ENCODE measurements around the gene ACBD6. TPM values are rescaled to one million over a fixed set of nuclear protein-coding genes. Genes with fewer than 3 reads are reported as not detected.

Gene ACBD6
- total and polyA plus RNA-seq, 10 of the 15 experiments (the other 5 are each of a cell fraction or from before 2014, with no cell fraction given), result 15.0 to 67.3 (median 55.0) TPM

DNA sequence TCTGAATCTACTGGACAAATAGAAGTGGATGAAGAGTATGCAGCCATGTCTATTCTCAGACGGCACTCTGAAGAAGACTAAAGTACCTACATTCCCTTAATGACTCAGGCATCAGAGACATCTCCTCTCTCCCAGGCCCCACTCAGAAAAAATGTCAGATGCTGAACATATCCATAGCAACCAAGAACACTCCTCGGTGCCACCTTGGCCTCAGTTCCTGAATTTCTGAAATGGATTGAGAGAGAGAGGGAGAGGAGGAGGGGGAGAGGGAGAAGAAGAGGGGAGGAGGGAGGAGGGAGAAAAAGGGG is 40.4 kb upstream of the ACBD6 start (continued):
- TF ChIP-seq, protein P1, sequence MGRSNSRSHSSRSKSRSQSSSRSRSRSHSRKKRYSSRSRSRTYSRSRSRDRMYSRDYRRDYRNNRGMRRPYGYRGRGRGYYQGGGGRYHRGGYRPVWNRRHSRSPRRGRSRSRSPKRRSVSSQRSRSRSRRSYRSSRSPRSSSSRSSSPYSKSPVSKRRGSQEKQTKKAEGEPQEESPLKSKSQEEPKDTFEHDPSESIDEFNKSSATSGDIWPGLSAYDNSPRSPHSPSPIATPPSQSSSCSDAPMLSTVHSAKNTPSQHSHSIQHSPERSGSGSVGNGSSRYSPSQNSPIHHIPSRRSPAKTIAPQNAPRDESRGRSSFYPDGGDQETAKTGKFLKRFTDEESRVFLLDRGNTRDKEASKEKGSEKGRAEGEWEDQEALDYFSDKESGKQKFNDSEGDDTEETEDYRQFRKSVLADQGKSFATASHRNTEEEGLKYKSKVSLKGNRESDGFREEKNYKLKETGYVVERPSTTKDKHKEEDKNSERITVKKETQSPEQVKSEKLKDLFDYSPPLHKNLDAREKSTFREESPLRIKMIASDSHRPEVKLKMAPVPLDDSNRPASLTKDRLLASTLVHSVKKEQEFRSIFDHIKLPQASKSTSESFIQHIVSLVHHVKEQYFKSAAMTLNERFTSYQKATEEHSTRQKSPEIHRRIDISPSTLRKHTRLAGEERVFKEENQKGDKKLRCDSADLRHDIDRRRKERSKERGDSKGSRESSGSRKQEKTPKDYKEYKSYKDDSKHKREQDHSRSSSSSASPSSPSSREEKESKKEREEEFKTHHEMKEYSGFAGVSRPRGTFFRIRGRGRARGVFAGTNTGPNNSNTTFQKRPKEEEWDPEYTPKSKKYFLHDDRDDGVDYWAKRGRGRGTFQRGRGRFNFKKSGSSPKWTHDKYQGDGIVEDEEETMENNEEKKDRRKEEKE (IDR thresholded peaks at IDR 0.05), result no peak
- TF ChIP-seq, protein P2, sequence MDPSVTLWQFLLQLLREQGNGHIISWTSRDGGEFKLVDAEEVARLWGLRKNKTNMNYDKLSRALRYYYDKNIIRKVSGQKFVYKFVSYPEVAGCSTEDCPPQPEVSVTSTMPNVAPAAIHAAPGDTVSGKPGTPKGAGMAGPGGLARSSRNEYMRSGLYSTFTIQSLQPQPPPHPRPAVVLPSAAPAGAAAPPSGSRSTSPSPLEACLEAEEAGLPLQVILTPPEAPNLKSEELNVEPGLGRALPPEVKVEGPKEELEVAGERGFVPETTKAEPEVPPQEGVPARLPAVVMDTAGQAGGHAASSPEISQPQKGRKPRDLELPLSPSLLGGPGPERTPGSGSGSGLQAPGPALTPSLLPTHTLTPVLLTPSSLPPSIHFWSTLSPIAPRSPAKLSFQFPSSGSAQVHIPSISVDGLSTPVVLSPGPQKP (IDR thresholded peaks at IDR 0.05; ENCODE audit: low read depth, low read length), result no peak
- TF ChIP-seq SMAD1 (IDR thresholded peaks at IDR 0.05; ENCODE audit: low read depth, partially characterized antibody), result no peak

DNA sequence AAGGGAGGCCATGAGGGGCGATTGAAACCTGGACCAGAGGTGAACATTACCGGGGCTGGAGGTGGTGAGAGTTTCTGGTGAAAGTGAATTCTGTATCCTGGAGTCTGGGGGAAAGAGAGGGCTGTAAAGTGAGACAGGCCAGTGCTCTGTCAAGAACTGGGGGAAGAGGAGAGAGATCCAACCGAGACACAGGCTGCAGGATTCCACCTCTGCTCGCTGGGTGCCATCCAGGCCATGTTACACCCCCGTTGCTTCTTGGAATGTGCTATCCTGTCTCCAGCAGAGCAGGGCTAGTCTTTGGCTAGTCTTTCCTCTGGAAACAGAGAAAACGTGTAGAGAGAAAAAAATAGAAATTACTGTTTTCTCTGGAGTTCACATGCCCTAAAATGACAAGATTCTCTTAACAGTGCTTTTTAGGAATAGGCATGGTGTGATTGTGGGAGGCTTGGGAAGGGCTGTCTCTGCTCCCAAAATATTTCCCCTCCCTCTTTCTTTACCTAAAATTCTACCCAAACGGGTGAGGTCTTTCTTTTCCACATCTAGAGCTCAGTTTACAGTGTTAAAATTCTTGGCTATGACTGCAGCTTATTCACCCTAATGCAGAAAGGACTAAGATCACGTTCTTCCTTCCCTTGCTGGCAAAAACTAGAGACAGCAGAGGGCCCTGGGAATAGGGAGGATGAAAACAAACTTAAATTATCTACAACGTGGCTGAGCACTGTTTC is 39.9 kb upstream of the ACBD6 start:
- ChIA-PET POLR2A (no interaction called here), SMC1A (ENCODE audit: uncharacterized antibody, unreplicated experiment) (interaction anchor here (1.0 kb wide), 1 partner anchor 276 kb away, joined by 4 read pairs; no protein-coding TSS in a partner anchor), CTCF (interaction anchor here (2.5 kb wide), 1 partner anchor 10 kb away, joined by 7 read pairs; no protein-coding TSS in a partner anchor), RAD21 (ENCODE audit: unreplicated experiment) (interaction anchor here (1.2 kb wide), 1 partner anchor 322 kb away, joined by 3 read pairs; no protein-coding TSS in a partner anchor)
- no peak overlapping the region for H2AFZ ChIP-seq (ENCODE audit: control insufficient read depth, low read depth, low read length)
- no peaks in the 10 kb centered on the region for H3K9me3 ChIP-seq (replicated peaks; ENCODE audit: control insufficient read depth, insufficient read depth, low read length)
- ATAC-seq (no peak), FAIRE-seq (no peak), DNase-seq (ENCODE audit: low read depth, low spot score) (no peak)
- H3K36me3 ChIP-seq (ENCODE audit: control insufficient read depth in 2 of 2, insufficient read depth in 2 of 2, low read length in 1 of 2), result no peaks in the 10 kb centered on the region
- in situ Hi-C loops (cut with MboI), result no loop called here
- H3K4me1 ChIP-seq (ENCODE audit: control insufficient read depth, insufficient read depth, low read length), result no peaks in the 10 kb centered on the region
- H3K4me2 ChIP-seq (ENCODE audit: control insufficient read depth, insufficient read depth), result no peak overlapping the region
- H4K20me1 ChIP-seq (ENCODE audit: control insufficient read depth, insufficient read depth), result no peaks in the 10 kb centered on the region
- no peak overlapping the region for H3K9ac ChIP-seq (ENCODE audit: control insufficient read depth, insufficient read depth, low read length)
- no TSS peak for BruUV-seq (replicated peaks)
- no peaks in the 10 kb centered on the region; a peak in 1 of 4 replicates for H3K27me3 ChIP-seq (replicated peaks in 1 of 2; ENCODE audit: control insufficient read depth in 2 of 2, insufficient read depth in 2 of 2, low read length in 1 of 2)
- H3K4me3 ChIP-seq, result no peak overlapping the region
- H3K27ac ChIP-seq (ENCODE audit: control insufficient read depth, insufficient read depth), result no peak overlapping the region
- TF ChIP-seq NR2C1 (IDR thresholded peaks at IDR 0.05), result no peak
- TF ChIP-seq SIX5 (IDR thresholded peaks at IDR 0.05; ENCODE audit: low read depth, low read length, severe bottlenecking), result no peak
- 4% methylated on average over 9 of the region's 9 CpGs for WGBS (ENCODE audit: insufficient coverage, insufficient replicate concordance, low lambda C conversion rate, missing lambda C conversion rate)
- intact Hi-C loops (cut with micrococcal nuclease; ENCODE audit: unreplicated experiment), result no loop called here
- H3K79me2 ChIP-seq (ENCODE audit: control insufficient read depth, insufficient read depth, low read length), result no peaks in the 10 kb centered on the region

All from GM12878 (cell line).